Measurements from ENCODE around the gene BCAS3.

Gene BCAS3

GRCh38 chr17:61155590-61156237 lies 478.1 kb downstream of the BCAS3 start:
- no peak for DNase-seq (ENCODE audit: low read depth in 2 of 2)

- DNase-seq (ENCODE audit: low read depth in 2 of 2): no peak
Measured at GRCh38 chr17:61157246-61157886, 479.7 kb downstream of the BCAS3 start.

- DNase-seq (ENCODE audit: low read depth in 2 of 2): no peak
Measured at GRCh38 chr17:61158376-61158775, 480.7 kb downstream of the BCAS3 start.

- no peak for DNase-seq (ENCODE audit: low read depth in 2 of 2)
Measured at GRCh38 chr17:61159221-61159814, 481.7 kb downstream of the BCAS3 start.

GRCh38 chr17:61160204-61160603 lies 482.6 kb downstream of the BCAS3 start:
- no peak for DNase-seq (ENCODE audit: low read depth in 2 of 2)

- no peak for DNase-seq (ENCODE audit: low read depth in 2 of 2)
Measured at GRCh38 chr17:61160789-61161445, 483.3 kb downstream of the BCAS3 start.

- no peak for DNase-seq (ENCODE audit: low read depth in 2 of 2)
Measured at GRCh38 chr17:61161615-61162134, 484.0 kb downstream of the BCAS3 start.

GRCh38 chr17:61164517-61164916 lies 486.9 kb downstream of the BCAS3 start:
- no peak for DNase-seq (ENCODE audit: low read depth in 2 of 2)

GRCh38 chr17:61167075-61167474 lies 489.4 kb downstream of the BCAS3 start:
- no peak for DNase-seq (ENCODE audit: low read depth in 2 of 2)

- DNase-seq (ENCODE audit: low read depth in 2 of 2): no peak
Measured at GRCh38 chr17:61168506-61168905, 490.9 kb downstream of the BCAS3 start.

- DNase-seq (ENCODE audit: low read depth in 2 of 2): no peak
Measured at GRCh38 chr17:61174310-61174709, 496.7 kb downstream of the BCAS3 start.

GRCh38 chr17:61175298-61176142 lies 497.9 kb downstream of the BCAS3 start:
- DNase-seq (ENCODE audit: low read depth in 2 of 2): no peak

- DNase-seq (ENCODE audit: low read depth in 2 of 2): no peak
Measured at GRCh38 chr17:61177351-61177750, 499.7 kb downstream of the BCAS3 start.

GRCh38 chr17:61178284-61178683 lies 500.6 kb downstream of the BCAS3 start:
- DNase-seq (ENCODE audit: low read depth in 2 of 2): no peak

GRCh38 chr17:61179380-61179806 lies 501.7 kb downstream of the BCAS3 start:
- no peak for DNase-seq (ENCODE audit: low read depth in 2 of 2)

- DNase-seq (ENCODE audit: low read depth in 2 of 2): no peak
Measured at GRCh38 chr17:61183793-61184192, 506.1 kb downstream of the BCAS3 start.

GRCh38 chr17:61185385-61185784 lies 507.7 kb downstream of the BCAS3 start:
- no peak for DNase-seq (ENCODE audit: low read depth in 2 of 2)

GRCh38 chr17:61187038-61187437 lies 509.4 kb downstream of the BCAS3 start:
- no peak for DNase-seq (ENCODE audit: low read depth in 2 of 2)

GRCh38 chr17:61188081-61188480 lies 510.4 kb downstream of the BCAS3 start:
- no peak for DNase-seq (ENCODE audit: low read depth in 2 of 2)

GRCh38 chr17:61189968-61190367 lies 512.3 kb downstream of the BCAS3 start:
- no peak for DNase-seq (ENCODE audit: low read depth in 2 of 2)

GRCh38 chr17:61196302-61196704 lies 518.7 kb downstream of the BCAS3 start:
- no peak for DNase-seq (ENCODE audit: low read depth in 2 of 2)

GRCh38 chr17:61196799-61197198 lies 519.1 kb downstream of the BCAS3 start:
- DNase-seq (ENCODE audit: low read depth in 2 of 2): no peak
